Neural progenitor cell (in vitro differentiated cells): Measurements from ENCODE around the gene NUDT1. TPM values are rescaled to one million over a fixed set of nuclear protein-coding genes. Genes with fewer than 3 reads are reported as not detected.
A peak's percentile ranks its signal among the peaks of the same experiment; 100 is the strongest.

Experiments
- DNase-seq: peaks from one replicate; pipeline ENCODE4 v3.0.0-alpha.2; 2016; ENCODE audit warnings: low spot score
- H2AFZ ChIP-seq: fragments of 200-600 bp; sonication (generic); replicated peaks from 2 replicates; pipeline ENCODE4 v1.6.1; 2016; ENCODE audit warnings: antibody characterized with exemption
- H3F3A ChIP-seq: fragments of 200-600 bp; sonication (generic); 2 replicates; pipeline ENCODE4 v1.6.1; 2016; ENCODE audit warnings: antibody characterized with exemption, low read depth
- H3K27ac ChIP-seq: fragments of 200-600 bp; sonication (generic); 2 replicates; pipeline ENCODE4 v1.5.1; 2016; ENCODE audit warnings: mild to moderate bottlenecking
- H3K27me3 ChIP-seq: fragments of 200-600 bp; sonication (generic); 2 replicates; pipeline ENCODE4 v1.6.1; 2016; ENCODE audit warnings: mild to moderate bottlenecking, moderate library complexity
- H3K36me3 ChIP-seq: fragments of 200-600 bp; sonication (generic); 2 replicates; pipeline ENCODE4 v1.5.1; 2016
- H3K4me1 ChIP-seq: fragments of 200-600 bp; sonication (generic); 2 replicates; pipeline ENCODE4 v1.6.1; 2016; ENCODE audit warnings: mixed run types
- H3K4me2 ChIP-seq: fragments of 200-600 bp; sonication (generic); 2 replicates; pipeline ENCODE4 v1.6.1; 2016
- H3K4me3 ChIP-seq: fragments of 200-600 bp; sonication (generic); 2 replicates; pipeline ENCODE4 v1.5.1; 2016
- H3K79me2 ChIP-seq: fragments of 200-600 bp; sonication (generic); 2 replicates; pipeline ENCODE4 v1.6.1; 2016; ENCODE audit warnings: low read depth
- H3K9ac ChIP-seq: fragments of 200-600 bp; sonication (generic); 2 replicates; pipeline ENCODE4 v1.6.1; 2016
- H3K9me3 ChIP-seq: fragments of 200-600 bp; sonication (generic); 2 replicates; pipeline ENCODE4 v1.5.1; 2016; ENCODE audit warnings: low read depth
- H4K20me1 ChIP-seq: fragments of 200-600 bp; sonication (generic); 2 replicates; pipeline ENCODE4 v1.6.1; 2016; ENCODE audit warnings: low read depth
- H3K27ac Mint-ChIP-seq: 3 replicates; pipeline ENCODE4 v1.8.0; 2021; ENCODE audit warnings: mixed read lengths
- H3K27me3 Mint-ChIP-seq: 2 replicates; pipeline ENCODE4 v1.8.0; 2022; ENCODE audit warnings: low read depth, mild to moderate bottlenecking, inconsistent platforms, moderate library complexity, mixed read lengths; ENCODE audit not compliant: insufficient read depth
- H3K36me3 Mint-ChIP-seq: 3 replicates; pipeline ENCODE4 v1.8.0; 2021; ENCODE audit warnings: mixed read lengths
- H3K4me1 Mint-ChIP-seq: 3 replicates; pipeline ENCODE4 v1.8.0; 2021; ENCODE audit warnings: mixed read lengths
- H3K4me3 Mint-ChIP-seq: 3 replicates; pipeline ENCODE4 v1.8.0; 2021; ENCODE audit warnings: mild to moderate bottlenecking, moderate library complexity, mixed read lengths
- H3K9me3 Mint-ChIP-seq: 3 replicates; pipeline ENCODE4 v1.8.0; 2020; ENCODE audit warnings: mixed read lengths
- CTCF ChIP-seq: fragments of 200-600 bp; sonication (generic); IDR thresholded peaks from 2 replicates; pipeline ENCODE4 v1.5.1; 2017; ENCODE audit warnings: antibody characterized with exemption, mild to moderate bottlenecking
- EZH2 ChIP-seq: fragments of 200-600 bp; sonication (generic); IDR thresholded peaks from 2 replicates; pipeline ENCODE4 v1.6.1; 2017; ENCODE audit warnings: antibody characterized with exemption, mild to moderate bottlenecking, moderate library complexity
- EZH2phosphoT487 ChIP-seq: fragments of 200-600 bp; sonication (generic); IDR thresholded peaks from 2 replicates; pipeline ENCODE4 v1.6.1; 2017; ENCODE audit warnings: antibody characterized with exemption
- total RNA-seq: library from RNA; depleted of rRNA; stranded (reverse); fragments of >200 nt; gene quantifications from 2 replicates; pipeline ENCODE4 v1.2.3, GENCODE V29; 2015; ENCODE audit warnings: low replicate concordance

Gene NUDT1
- total RNA-seq, 1 donor from 2014 or later = 29.6 TPM

- H2AFZ ChIP-seq = no peak overlapping the region
- peaks cover 2% of the 10 kb centered on the region for H3K27me3 Mint-ChIP-seq
- TF ChIP-seq EZH2phosphoT487 = no peak
- no peak for TF ChIP-seq EZH2
- TF ChIP-seq CTCF = no peak
- no peaks in the 10 kb centered on the region for H3K79me2 ChIP-seq
- H3K4me1 ChIP-seq = peaks cover 24% of the 10 kb centered on the region
- H3K27ac ChIP-seq = peak overlapping the region; percentile 94
- no peak overlapping the region for H3K9ac ChIP-seq
- H3K27me3 ChIP-seq = no peaks in the 10 kb centered on the region
- no peak overlapping the region for H3K27ac Mint-ChIP-seq
- peaks cover 7% of the 10 kb centered on the region for H3K36me3 Mint-ChIP-seq
- H3K4me2 ChIP-seq = peak overlapping the region; percentile 74
- H3K4me1 Mint-ChIP-seq = peaks cover 26% of the 10 kb centered on the region
- H3K9me3 Mint-ChIP-seq = peaks cover 7% of the 10 kb centered on the region
- H3K36me3 ChIP-seq = no peaks in the 10 kb centered on the region
- peaks cover 7% of the 10 kb centered on the region for H4K20me1 ChIP-seq
- peaks cover 20% of the 10 kb centered on the region for H3F3A ChIP-seq
- no peak overlapping the region for H3K4me3 ChIP-seq
- H3K9me3 ChIP-seq = no peaks in the 10 kb centered on the region
- peak; percentile 23 for DNase-seq
- no peak overlapping the region for H3K4me3 Mint-ChIP-seq
Observed at GRCh38 chr7:2270495-2270894, 28.5 kb downstream of the NUDT1 start.

DNA sequence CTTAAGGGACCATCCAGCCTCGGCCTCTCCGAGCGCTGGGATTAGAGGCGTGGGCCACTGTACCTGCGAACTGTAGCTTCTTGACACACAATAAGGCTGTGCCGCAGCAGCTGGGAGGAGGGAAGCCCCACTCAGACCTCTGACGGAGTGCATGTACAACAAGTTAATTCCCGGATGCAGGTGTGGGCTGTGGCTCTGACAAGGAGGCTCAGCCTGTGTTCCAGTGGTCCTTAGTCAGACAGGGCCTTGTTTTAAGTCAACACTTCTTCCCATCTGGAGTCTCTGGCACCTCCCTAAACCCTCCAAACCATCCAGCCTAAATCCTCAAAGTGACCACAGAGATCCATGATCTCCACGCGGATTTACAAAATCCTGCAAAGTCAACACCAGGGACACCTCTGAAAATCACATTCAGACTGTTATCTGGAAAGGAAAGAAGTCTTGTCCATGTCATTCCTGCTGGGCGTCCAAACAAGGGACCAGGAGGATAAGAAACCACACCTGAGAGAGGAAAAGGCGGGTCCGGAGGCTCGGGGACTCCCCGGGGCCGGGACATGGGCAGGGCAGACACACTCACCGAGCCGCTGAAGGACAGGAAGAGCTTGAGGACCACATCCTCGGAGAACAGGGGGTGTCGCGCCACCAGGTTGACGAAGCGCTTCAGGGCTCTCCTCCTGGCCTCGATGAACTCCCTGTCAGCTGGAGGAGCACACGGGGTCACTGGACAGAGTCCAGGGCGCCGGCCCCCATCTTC is 29.4 kb downstream of the NUDT1 start:
- Histone ChIP-seq H3K4me2 (no peak overlapping the region), H3F3A (peaks cover 20% of the 10 kb centered on the region), H3K27ac (no peak overlapping the region), H3K9ac (no peak overlapping the region), H3K4me3 (no peak overlapping the region), H3K4me1 (peaks cover 24% of the 10 kb centered on the region), H4K20me1 (peaks cover 7% of the 10 kb centered on the region), H3K79me2 (no peaks in the 10 kb centered on the region), H3K36me3 (no peaks in the 10 kb centered on the region), H3K27me3 (no peaks in the 10 kb centered on the region), H2AFZ (no peak overlapping the region), H3K9me3 (no peaks in the 10 kb centered on the region)
- Mint-ChIP-seq H3K27ac (peak overlapping the region; percentile 19), H3K4me1 (peaks cover 26% of the 10 kb centered on the region), H3K27me3 (peaks cover 2% of the 10 kb centered on the region), H3K36me3 (peaks cover 7% of the 10 kb centered on the region), H3K4me3 (no peak overlapping the region), H3K9me3 (peaks cover 7% of the 10 kb centered on the region)
- no peak for TF ChIP-seq EZH2
- no peak for TF ChIP-seq EZH2phosphoT487
- no peak for TF ChIP-seq CTCF
- no peak for DNase-seq

- Histone ChIP-seq H3K9me3 (no peaks in the 10 kb centered on the region), H4K20me1 (peaks cover 7% of the 10 kb centered on the region), H3K4me3 (no peak overlapping the region), H3K27ac (no peak overlapping the region), H3K4me2 (no peak overlapping the region), H3K9ac (no peak overlapping the region), H3K27me3 (no peaks in the 10 kb centered on the region), H3K79me2 (no peaks in the 10 kb centered on the region), H3K4me1 (peaks cover 24% of the 10 kb centered on the region), H3K36me3 (no peaks in the 10 kb centered on the region), H3F3A (peaks cover 20% of the 10 kb centered on the region), H2AFZ (no peak overlapping the region)
- no peak overlapping the region for H3K27ac Mint-ChIP-seq
- H3K4me1 Mint-ChIP-seq = peaks cover 28% of the 10 kb centered on the region
- H3K27me3 Mint-ChIP-seq = peaks cover 2% of the 10 kb centered on the region
- no peak overlapping the region for H3K4me3 Mint-ChIP-seq
- TF ChIP-seq CTCF (no peak), EZH2 (no peak), EZH2phosphoT487 (no peak)
- DNase-seq = no peak
- H3K36me3 Mint-ChIP-seq = peaks cover 5% of the 10 kb centered on the region
- peaks cover 2% of the 10 kb centered on the region for H3K9me3 Mint-ChIP-seq
Observed at GRCh38 chr7:2272031-2272430, 30.0 kb downstream of the NUDT1 start.
